Neural progenitor cell (in vitro differentiated cells): ENCODE measurements around the gene UBAP1L. TPM values are rescaled to one million over a fixed set of nuclear protein-coding genes. Genes with fewer than 3 reads are reported as not detected.

Source experiments
- DNase-seq: peaks from one replicate; pipeline ENCODE4 v3.0.0-alpha.2; 2016; ENCODE audit warnings: low spot score
- H2AFZ ChIP-seq: fragments of 200-600 bp; sonication (generic); replicated peaks from 2 replicates; pipeline ENCODE4 v1.6.1; 2016; ENCODE audit warnings: antibody characterized with exemption
- H3F3A ChIP-seq: fragments of 200-600 bp; sonication (generic); 2 replicates; pipeline ENCODE4 v1.6.1; 2016; ENCODE audit warnings: antibody characterized with exemption, low read depth
- H3K27ac ChIP-seq: fragments of 200-600 bp; sonication (generic); 2 replicates; pipeline ENCODE4 v1.5.1; 2016; ENCODE audit warnings: mild to moderate bottlenecking
- H3K27me3 ChIP-seq: fragments of 200-600 bp; sonication (generic); 2 replicates; pipeline ENCODE4 v1.6.1; 2016; ENCODE audit warnings: mild to moderate bottlenecking, moderate library complexity
- H3K36me3 ChIP-seq: fragments of 200-600 bp; sonication (generic); 2 replicates; pipeline ENCODE4 v1.5.1; 2016
- H3K4me1 ChIP-seq: fragments of 200-600 bp; sonication (generic); 2 replicates; pipeline ENCODE4 v1.6.1; 2016; ENCODE audit warnings: mixed run types
- H3K4me2 ChIP-seq: fragments of 200-600 bp; sonication (generic); 2 replicates; pipeline ENCODE4 v1.6.1; 2016
- H3K4me3 ChIP-seq: fragments of 200-600 bp; sonication (generic); 2 replicates; pipeline ENCODE4 v1.5.1; 2016
- H3K79me2 ChIP-seq: fragments of 200-600 bp; sonication (generic); 2 replicates; pipeline ENCODE4 v1.6.1; 2016; ENCODE audit warnings: low read depth
- H3K9ac ChIP-seq: fragments of 200-600 bp; sonication (generic); 2 replicates; pipeline ENCODE4 v1.6.1; 2016
- H3K9me3 ChIP-seq: fragments of 200-600 bp; sonication (generic); 2 replicates; pipeline ENCODE4 v1.5.1; 2016; ENCODE audit warnings: low read depth
- H4K20me1 ChIP-seq: fragments of 200-600 bp; sonication (generic); 2 replicates; pipeline ENCODE4 v1.6.1; 2016; ENCODE audit warnings: low read depth
- H3K27ac Mint-ChIP-seq: 3 replicates; pipeline ENCODE4 v1.8.0; 2021; ENCODE audit warnings: mixed read lengths
- H3K27me3 Mint-ChIP-seq: 2 replicates; pipeline ENCODE4 v1.8.0; 2022; ENCODE audit warnings: low read depth, mild to moderate bottlenecking, inconsistent platforms, moderate library complexity, mixed read lengths; ENCODE audit not compliant: insufficient read depth
- H3K36me3 Mint-ChIP-seq: 3 replicates; pipeline ENCODE4 v1.8.0; 2021; ENCODE audit warnings: mixed read lengths
- H3K4me1 Mint-ChIP-seq: 3 replicates; pipeline ENCODE4 v1.8.0; 2021; ENCODE audit warnings: mixed read lengths
- H3K4me3 Mint-ChIP-seq: 3 replicates; pipeline ENCODE4 v1.8.0; 2021; ENCODE audit warnings: mild to moderate bottlenecking, moderate library complexity, mixed read lengths
- H3K9me3 Mint-ChIP-seq: 3 replicates; pipeline ENCODE4 v1.8.0; 2020; ENCODE audit warnings: mixed read lengths
- EZH2 ChIP-seq: fragments of 200-600 bp; sonication (generic); IDR thresholded peaks from 2 replicates; pipeline ENCODE4 v1.6.1; 2017; ENCODE audit warnings: antibody characterized with exemption, mild to moderate bottlenecking, moderate library complexity
- EZH2phosphoT487 ChIP-seq: fragments of 200-600 bp; sonication (generic); IDR thresholded peaks from 2 replicates; pipeline ENCODE4 v1.6.1; 2017; ENCODE audit warnings: antibody characterized with exemption
- total RNA-seq: library from RNA; depleted of rRNA; stranded (reverse); fragments of >200 nt; gene quantifications from 2 replicates; pipeline ENCODE4 v1.2.3, GENCODE V29; 2015; ENCODE audit warnings: low replicate concordance
- TF ChIP-seq, protein P1 (sequence below): fragments of 200-600 bp; sonication (generic); IDR thresholded peaks from 2 replicates; pipeline ENCODE4 v1.5.1; 2017; ENCODE audit warnings: antibody characterized with exemption, mild to moderate bottlenecking

UBAP1L gene
- total RNA-seq, 1 donor from 2014 or later, result 0.39 TPM

DNA sequence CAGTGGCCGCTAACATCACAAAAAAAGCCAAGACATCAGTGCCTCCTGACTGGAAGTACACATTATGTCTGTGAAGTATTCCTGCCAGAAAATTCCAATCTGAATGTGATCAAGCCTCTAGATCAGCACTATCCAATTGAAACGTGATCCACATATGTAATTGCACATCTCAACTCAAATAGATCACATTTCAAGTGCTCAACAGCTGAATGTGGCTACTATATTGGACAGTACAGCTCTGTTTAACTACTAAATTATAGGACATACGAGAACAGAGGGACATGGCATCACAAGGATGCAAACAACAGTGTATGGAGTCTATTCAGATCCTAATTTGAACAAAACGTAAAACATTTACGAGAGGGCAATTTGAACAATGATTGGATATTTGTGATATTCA lies 542 bp upstream of the UBAP1L start:
- H3K27ac Mint-ChIP-seq, result no peak overlapping the region
- peaks cover 5% of the 10 kb centered on the region for H4K20me1 ChIP-seq
- H3K79me2 ChIP-seq, result no peaks in the 10 kb centered on the region
- H3K27me3 ChIP-seq, result no peaks in the 10 kb centered on the region
- no peaks in the 10 kb centered on the region for H3F3A ChIP-seq
- no peak overlapping the region for H3K4me3 Mint-ChIP-seq
- no peaks in the 10 kb centered on the region for H3K4me1 Mint-ChIP-seq
- no peak overlapping the region for H3K9ac ChIP-seq
- TF ChIP-seq EZH2 (no peak), EZH2phosphoT487 (no peak)
- TF ChIP-seq, protein P1, sequence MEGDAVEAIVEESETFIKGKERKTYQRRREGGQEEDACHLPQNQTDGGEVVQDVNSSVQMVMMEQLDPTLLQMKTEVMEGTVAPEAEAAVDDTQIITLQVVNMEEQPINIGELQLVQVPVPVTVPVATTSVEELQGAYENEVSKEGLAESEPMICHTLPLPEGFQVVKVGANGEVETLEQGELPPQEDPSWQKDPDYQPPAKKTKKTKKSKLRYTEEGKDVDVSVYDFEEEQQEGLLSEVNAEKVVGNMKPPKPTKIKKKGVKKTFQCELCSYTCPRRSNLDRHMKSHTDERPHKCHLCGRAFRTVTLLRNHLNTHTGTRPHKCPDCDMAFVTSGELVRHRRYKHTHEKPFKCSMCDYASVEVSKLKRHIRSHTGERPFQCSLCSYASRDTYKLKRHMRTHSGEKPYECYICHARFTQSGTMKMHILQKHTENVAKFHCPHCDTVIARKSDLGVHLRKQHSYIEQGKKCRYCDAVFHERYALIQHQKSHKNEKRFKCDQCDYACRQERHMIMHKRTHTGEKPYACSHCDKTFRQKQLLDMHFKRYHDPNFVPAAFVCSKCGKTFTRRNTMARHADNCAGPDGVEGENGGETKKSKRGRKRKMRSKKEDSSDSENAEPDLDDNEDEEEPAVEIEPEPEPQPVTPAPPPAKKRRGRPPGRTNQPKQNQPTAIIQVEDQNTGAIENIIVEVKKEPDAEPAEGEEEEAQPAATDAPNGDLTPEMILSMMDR, result no peak
- H3K4me2 ChIP-seq, result no peak overlapping the region
- H3K36me3 ChIP-seq, result no peaks in the 10 kb centered on the region
- H3K27me3 Mint-ChIP-seq, result no peaks in the 10 kb centered on the region
- peaks cover 37% of the 10 kb centered on the region for H3K36me3 Mint-ChIP-seq
- no peaks in the 10 kb centered on the region for H3K9me3 ChIP-seq
- H2AFZ ChIP-seq, result no peak overlapping the region
- no peak for DNase-seq
- H3K4me1 ChIP-seq, result no peaks in the 10 kb centered on the region
- H3K9me3 Mint-ChIP-seq, result no peaks in the 10 kb centered on the region
- H3K27ac ChIP-seq, result no peak overlapping the region
- no peak overlapping the region for H3K4me3 ChIP-seq

DNA sequence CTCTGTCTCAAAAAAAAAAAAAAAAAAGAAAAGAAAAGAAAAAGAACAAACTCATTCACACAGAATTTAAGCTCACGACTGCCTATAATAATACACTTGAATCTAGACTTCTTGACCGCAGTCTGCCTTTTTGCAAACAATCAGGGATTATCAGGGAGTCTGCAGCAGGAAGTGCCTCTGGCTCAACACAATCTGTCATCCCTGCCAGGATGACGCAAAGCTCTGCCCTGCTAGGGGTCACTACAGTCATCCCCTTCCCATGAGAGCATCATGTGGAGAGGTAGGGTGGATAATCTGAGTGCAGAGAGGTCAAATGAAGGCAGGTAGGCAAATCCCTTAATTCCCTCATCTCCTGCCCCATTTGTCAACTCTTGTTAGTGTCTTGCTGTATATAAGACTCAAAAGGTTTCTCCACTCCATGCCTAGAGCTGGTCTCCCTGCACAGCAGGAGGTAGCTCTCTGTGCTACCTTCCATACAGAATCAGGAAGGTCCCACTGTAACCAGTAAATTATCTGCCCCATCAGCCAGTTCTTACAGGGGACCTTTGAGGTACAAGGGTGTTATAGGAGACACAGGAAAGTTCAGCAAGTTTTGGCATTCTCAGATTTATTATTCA lies 4.2 kb downstream of the UBAP1L start:
- Mint-ChIP-seq H3K9me3 (no peaks in the 10 kb centered on the region), H3K4me3 (no peak overlapping the region), H3K27ac (no peak overlapping the region), H3K4me1 (no peaks in the 10 kb centered on the region), H3K27me3 (no peaks in the 10 kb centered on the region), H3K36me3 (peaks cover 23% of the 10 kb centered on the region)
- Histone ChIP-seq H3K9me3 (no peaks in the 10 kb centered on the region), H3K4me2 (no peak overlapping the region), H3K27ac (no peak overlapping the region), H3K36me3 (no peaks in the 10 kb centered on the region), H3K79me2 (no peaks in the 10 kb centered on the region), H2AFZ (no peak overlapping the region), H3F3A (no peaks in the 10 kb centered on the region), H3K27me3 (no peaks in the 10 kb centered on the region), H3K4me3 (no peak overlapping the region), H3K4me1 (no peaks in the 10 kb centered on the region), H3K9ac (no peak overlapping the region), H4K20me1 (peaks cover 5% of the 10 kb centered on the region)
- TF ChIP-seq EZH2phosphoT487 (no peak), EZH2 (no peak)
- TF ChIP-seq, protein P1, result no peak
- DNase-seq, result peak; percentile 23

DNA sequence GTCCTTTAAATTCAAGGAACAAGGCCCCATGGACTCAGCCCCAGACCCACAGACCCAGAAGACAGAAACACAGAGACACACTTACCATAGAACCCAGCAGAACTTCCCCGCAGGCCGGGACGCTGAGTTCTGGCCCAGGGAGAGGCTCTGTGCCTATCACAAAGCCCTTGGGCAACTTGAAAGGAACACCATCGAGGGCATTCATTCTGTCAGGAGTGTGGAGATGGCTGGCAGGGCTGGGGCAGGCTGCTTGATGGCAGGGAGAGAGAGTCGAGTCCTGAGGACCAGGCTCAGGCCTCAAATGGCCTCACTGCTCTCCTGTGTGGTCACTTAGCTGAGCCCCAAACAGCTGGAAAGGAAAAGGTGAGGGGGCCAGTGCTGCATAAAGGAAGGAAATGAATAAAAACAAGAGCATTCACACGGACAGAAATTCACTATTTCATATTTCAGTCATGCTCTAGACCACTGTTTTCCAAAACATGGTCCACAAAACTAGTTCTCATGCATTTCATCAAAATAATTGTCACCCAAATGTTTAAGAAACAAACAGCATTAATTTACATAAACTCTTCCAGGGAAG lies 8.9 kb downstream of the UBAP1L start:
- no peak overlapping the region for H3K4me2 ChIP-seq
- H3K79me2 ChIP-seq, result no peaks in the 10 kb centered on the region
- peaks cover 16% of the 10 kb centered on the region for H3K27me3 ChIP-seq
- no peak overlapping the region for H3K4me3 Mint-ChIP-seq
- H3K27ac ChIP-seq, result no peak overlapping the region
- no peak for DNase-seq
- H3K9ac ChIP-seq, result no peak overlapping the region
- H4K20me1 ChIP-seq, result no peaks in the 10 kb centered on the region
- H3K4me1 Mint-ChIP-seq, result no peaks in the 10 kb centered on the region
- H3K9me3 ChIP-seq, result no peaks in the 10 kb centered on the region
- H3F3A ChIP-seq, result peaks cover 2% of the 10 kb centered on the region
- no peak overlapping the region for H2AFZ ChIP-seq
- H3K27me3 Mint-ChIP-seq, result no peaks in the 10 kb centered on the region
- TF ChIP-seq, protein P1, result no peak
- TF ChIP-seq EZH2phosphoT487 (no peak), EZH2 (no peak)
- H3K36me3 ChIP-seq, result no peaks in the 10 kb centered on the region
- no peaks in the 10 kb centered on the region for H3K9me3 Mint-ChIP-seq
- H3K36me3 Mint-ChIP-seq, result peaks cover 12% of the 10 kb centered on the region
- no peak overlapping the region for H3K4me3 ChIP-seq
- H3K4me1 ChIP-seq, result no peaks in the 10 kb centered on the region
- H3K27ac Mint-ChIP-seq, result peak overlapping the region; percentile 53
